GM12878 (cell line): ENCODE results near the gene CFAP92. TPM values are rescaled to one million over a fixed set of nuclear protein-coding genes. Genes with fewer than 3 reads are reported as not detected.

Experiments used
- ATAC-seq: fragments of 200-7000 bp; cut with Tn5 transposase; 3 replicates; pipeline ENCODE4 v1.9.1; 2020; ENCODE audit warnings: mild to moderate bottlenecking, moderate library complexity
- BruUV-seq: library from RNA; stranded (reverse); fragments of 400-500 nt; replicated peaks from 2 replicates; lab custom pipeline; 2021; lab: Mats Ljungman, UMichigan
- CTCF ChIA-PET: fragments of 300-600 bp; sonication (Branson Sonifier 250); formaldehyde crosslinking; extraction: SDS; loops from one replicate; lab custom pipeline; 2021; ENCODE audit warnings: inconsistent platforms; lab: Yijun Ruan, JAX
- POLR2A ChIA-PET: fragments of 350-600 bp; formaldehyde crosslinking; extraction: SDS; loops from one replicate; lab custom pipeline; 2021; ENCODE audit warnings: inconsistent platforms; lab: Charles Lee
- RAD21 ChIA-PET: fragments of 300-600 bp; sonication (Branson Sonifier 250); formaldehyde crosslinking; loops from one replicate; lab custom pipeline; 2023; ENCODE audit warnings: antibody characterized with exemption; ENCODE audit not compliant: unreplicated experiment; lab: Charles Lee
- SMC1A ChIA-PET: fragments of 300-600 bp; sonication (Branson Sonifier 250); formaldehyde crosslinking; loops from one replicate; lab custom pipeline; 2023; ENCODE audit not compliant: unreplicated experiment, uncharacterized antibody; lab: Charles Lee
- DNase-seq: peaks from one replicate; pipeline ENCODE4 v3.0.0-alpha.2; 2011; ENCODE audit warnings: low read depth, low spot score
- FAIRE-seq: peaks from 3 replicates; lab custom pipeline; 2011; peaks lifted over from hg19 to GRCh38; lab: Jason Lieb, UNC
- H2AFZ ChIP-seq: 2 replicates; pipeline ENCODE4 v1.6.0; 2011; ENCODE audit warnings: low read depth, low read length, control low read depth; ENCODE audit not compliant: control insufficient read depth
- H3K27ac ChIP-seq: 2 replicates; pipeline ENCODE4 v1.5.1; 2011; ENCODE audit warnings: control low read depth; ENCODE audit not compliant: control insufficient read depth, insufficient read depth
- H3K27me3 ChIP-seq, 2 experiments: replicated peaks in 1 of 2; 2 replicates each; pipeline versions ENCODE4 v1.6.0 to v1.6.1; 2011; ENCODE audit warnings: low read length in 1 of 2; ENCODE audit not compliant: control insufficient read depth in 2 of 2, insufficient read depth in 2 of 2
- H3K36me3 ChIP-seq, 2 experiments: 2 replicates each; pipeline ENCODE4 v1.5.1; 2011; ENCODE audit warnings: low read length in 1 of 2; ENCODE audit not compliant: control insufficient read depth in 2 of 2, insufficient read depth in 2 of 2
- H3K4me1 ChIP-seq: 2 replicates; pipeline ENCODE4 v1.6.1; 2011; ENCODE audit warnings: mild to moderate bottlenecking, low read length, moderate library complexity, mixed read lengths; ENCODE audit not compliant: control insufficient read depth, insufficient read depth
- H3K4me2 ChIP-seq: 2 replicates; pipeline ENCODE4 v1.6.0; 2011; ENCODE audit warnings: control low read depth; ENCODE audit not compliant: control insufficient read depth, insufficient read depth
- H3K4me3 ChIP-seq: fragments of 200-600 bp; sonication (generic); 2 replicates; pipeline ENCODE4 v1.5.1; 2016
- H3K79me2 ChIP-seq: 2 replicates; pipeline ENCODE4 v1.6.0; 2011; ENCODE audit warnings: low read length; ENCODE audit not compliant: control insufficient read depth, insufficient read depth
- H3K9ac ChIP-seq: 2 replicates; pipeline ENCODE4 v1.8.0; 2011; ENCODE audit warnings: low read length, control low read depth, mixed read lengths; ENCODE audit not compliant: control insufficient read depth, insufficient read depth
- H3K9me3 ChIP-seq: replicated peaks from 3 replicates; pipeline ENCODE4 v1.5.1; 2011; ENCODE audit warnings: mild to moderate bottlenecking, low read length; ENCODE audit not compliant: control insufficient read depth, insufficient read depth
- H4K20me1 ChIP-seq: 2 replicates; pipeline ENCODE4 v1.6.0; 2011; ENCODE audit not compliant: control insufficient read depth, insufficient read depth
- CTCF ChIP-seq, 3 experiments: IDR thresholded peaks in 2 of 3; conservative IDR thresholded peaks in 1 of 3; 2 replicates each; pipeline ENCODE4 v1.5.1; 2011; ENCODE audit warnings: low read depth in 3 of 3, low read length in 3 of 3, mild to moderate bottlenecking in 3 of 3, control low read depth in 2 of 3, moderate library complexity in 2 of 3, inconsistent platforms in 1 of 3, mixed read lengths in 1 of 3; ENCODE audit not compliant: control insufficient read depth in 2 of 3, insufficient read depth in 1 of 3; ENCODE audit errors: extremely low read depth in 1 of 3
- CUX1 ChIP-seq: IDR thresholded peaks from 2 replicates; pipeline ENCODE4 v1.6.1; 2012; ENCODE audit warnings: improper control_type of control experiment, low read depth, low read length; ENCODE audit not compliant: insufficient replicate concordance
- RAD21 ChIP-seq: IDR thresholded peaks from 2 replicates; pipeline ENCODE4 v1.6.1; 2011; ENCODE audit warnings: mild to moderate bottlenecking, low read depth, low read length, moderate library complexity; ENCODE audit not compliant: insufficient read depth
- WGBS: methylation state at CpG from one replicate; pipeline ENCODE4 v1.1.6; 2016; ENCODE audit warnings: low lambda C conversion rate; ENCODE audit not compliant: insufficient replicate concordance, insufficient coverage; ENCODE audit errors: missing lambda C conversion rate; 5-methylcytosine and 5-hydroxymethylcytosine counted together
- in situ Hi-C: fragments of 300-500 bp; cut with MboI; formaldehyde crosslinking; loops from 9 replicates; pipeline ENCODE4 v1.14.3; 2018; ENCODE audit warnings: mixed read lengths
- intact Hi-C: fragments of 100-400 bp; cut with micrococcal nuclease; formaldehyde crosslinking; loops from one replicate; pipeline ENCODE4 v1.14.2; 2022; ENCODE audit not compliant: unreplicated experiment
- polyA plus RNA-seq, 11 experiments: library from polyadenylated mRNA; depleted of rRNA in 4 of 11; unstranded in 6 of 11; stranded (reverse) in 5 of 11; fragments of >200 nt; fragmentation: Nextera tagmentation in 4 of 11; fragmentation: Illumina TruSeq in 1 of 11; extraction: Ambion mirVana in 4 of 11; extraction: Trizol in 1 of 11; gene quantifications; 1 replicate in 1 of 11; 2 replicates in 10 of 11; pipeline versions ENCODE4 v1.2.1 to v1.2.3, GENCODE V29; 2011 to 2016; ENCODE audit warnings: inconsistent platforms in 2 of 11, missing spikeins in 2 of 11, low read depth in 1 of 11
- total RNA-seq, 4 experiments: library from RNA; depleted of rRNA in 3 of 4; stranded (reverse); fragments of >200 nt in 3 of 4; fragmentation: Illumina TruSeq in 1 of 4; extraction: Trizol in 1 of 4; gene quantifications; 2 replicates each; pipeline versions ENCODE4 v1.2.1 to v1.2.3, GENCODE V29; 2013 to 2021

Gene CFAP92
- total and polyA plus RNA-seq, 10 of the 15 experiments (the other 5 are each of a cell fraction or from before 2014, with no cell fraction given), result 0.05 to 0.52 (median 0.14) TPM; not detected in 7

- intact Hi-C loops, result no loop called here
- ATAC-seq, result no peak
- H3K27ac ChIP-seq, result no peak overlapping the region
- no peak overlapping the region for H3K9ac ChIP-seq
- no peak for FAIRE-seq
- H3K4me2 ChIP-seq, result no peak overlapping the region
- no peaks in the 10 kb centered on the region for H3K79me2 ChIP-seq
- H4K20me1 ChIP-seq, result no peaks in the 10 kb centered on the region
- H2AFZ ChIP-seq, result no peak overlapping the region
- H3K36me3 ChIP-seq, result peaks cover 4 to 15% of the 10 kb centered on the region in 2 experiments
- CTCF ChIA-PET, result interaction anchor here (0.8 kb wide), 1 partner anchor 42 kb away, joined by 3 read pairs; no protein-coding TSS in a partner anchor
- 93% methylated on average over 2 of the region's 2 CpGs for WGBS
- H3K4me3 ChIP-seq, result no peak overlapping the region
- RAD21 ChIA-PET, result no interaction called here
- no peaks in the 10 kb centered on the region for H3K4me1 ChIP-seq
- BruUV-seq, result no TSS peak
- DNase-seq, result no peak
- in situ Hi-C loops, result no loop called here
- peak in 1 of 3 experiments; percentile 17; a peak in 1 of 6 replicates for TF ChIP-seq CTCF (IDR thresholded peaks at IDR 0.05 in 2 of 3, conservative IDR thresholded peaks at IDR 0.05 in 1 of 3; ENCODE audit: control insufficient read depth in 2 of 3, extremely low read depth in 1 of 3, insufficient read depth in 1 of 3, low read depth in 3 of 3, low read length in 3 of 3)
- TF ChIP-seq CUX1, result no peak
- TF ChIP-seq RAD21, result 0 out of 2 replicates have a peak, but pooled peaks have one; percentile 11
- POLR2A ChIA-PET, result no interaction called here
- SMC1A ChIA-PET, result no interaction called here
- H3K9me3 ChIP-seq, result no peaks in the 10 kb centered on the region
- no peaks in the 10 kb centered on the region for H3K27me3 ChIP-seq
Measured at GRCh38 chr3:128917291-128917690, 76.6 kb downstream of the CFAP92 start.
